GM21381 (cell line): ENCODE data around the gene TMEM185A.
"Not testable (repeated sequence)": the region's sequence is repeated elsewhere in the genome, so short reads cannot be mapped to it uniquely, and the experiment has no call there.

ENCODE experiments used
- ATAC-seq: cut with Tn5 transposase; IDR thresholded peaks from one replicate; pipeline ENCODE4 v1.9.1; 2021; ENCODE audit warnings: mild to moderate bottlenecking, moderate library complexity; ENCODE audit not compliant: unreplicated experiment

TMEM185A gene

DNA sequence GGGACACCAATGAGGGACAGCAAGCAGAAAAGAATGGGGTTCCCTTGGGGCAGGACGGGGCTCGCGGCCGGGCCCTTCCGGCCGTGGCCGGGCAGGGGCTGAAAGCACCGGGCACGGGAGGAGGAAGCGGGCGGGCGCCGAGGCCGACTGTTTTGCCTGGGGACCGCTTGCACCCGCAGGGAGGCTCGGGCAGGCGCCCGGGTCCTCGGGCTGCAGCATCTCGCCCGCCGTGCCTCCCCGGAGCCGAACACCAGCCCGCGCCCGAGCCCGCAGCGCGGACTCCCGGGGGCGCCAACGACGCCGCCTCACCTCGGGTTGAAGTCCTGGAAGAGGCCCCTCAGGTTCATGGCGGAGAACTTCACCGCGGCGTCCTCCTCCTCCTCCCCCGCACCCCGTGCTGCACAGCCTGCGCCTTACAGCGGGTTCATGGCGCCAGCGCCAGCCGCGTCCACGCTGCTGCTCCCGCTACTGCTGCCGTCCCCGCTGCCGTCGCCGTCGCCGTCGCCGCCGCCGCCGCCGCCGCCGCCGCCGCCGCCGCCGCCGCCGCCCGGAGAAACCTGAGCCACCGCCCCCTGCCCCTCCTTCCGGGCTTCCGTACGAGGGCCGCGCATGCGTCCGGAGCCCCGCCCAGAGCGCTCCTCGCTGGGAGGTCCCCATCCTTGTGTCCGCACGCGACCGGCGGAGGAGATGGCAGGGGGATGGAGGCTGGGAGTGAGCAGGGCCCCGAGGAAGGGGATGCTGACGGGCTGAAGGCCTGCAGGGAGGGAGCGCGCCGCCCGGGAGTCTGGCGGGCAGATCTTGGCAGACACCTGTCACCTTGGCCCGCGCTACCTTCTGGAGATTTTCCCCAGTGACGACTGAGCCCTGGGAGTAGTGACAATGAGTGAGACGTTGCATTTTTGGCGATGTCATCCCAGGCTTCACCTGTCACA, at the start of gene TMEM185A:
Gene TMEM185A (minus strand): TSS at position 559 of the 932 bp plus-strand sequence. CDS start 212 bp downstream, at position 347.
- peak; percentile 89 for ATAC-seq

DNA sequence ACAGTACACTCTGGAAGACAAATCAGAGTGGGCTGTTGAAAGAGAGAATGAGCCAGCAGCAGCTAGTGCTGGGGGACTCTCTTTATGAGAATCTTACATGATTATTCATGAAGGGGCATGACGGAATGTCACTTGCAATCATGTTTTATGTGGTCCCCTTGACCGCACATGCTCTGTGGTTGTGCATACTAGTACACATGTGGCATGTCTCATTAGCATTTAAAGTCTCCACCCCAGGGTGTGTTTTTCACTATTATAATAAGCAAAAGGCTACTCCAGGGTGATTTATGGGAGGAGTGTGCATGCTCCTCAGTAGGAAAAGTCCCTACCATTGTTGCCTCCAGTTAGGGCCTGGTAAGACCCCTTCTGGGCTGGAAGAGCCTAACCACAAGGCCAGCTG, 49.6 kb upstream of the TMEM185A start:
- ATAC-seq = no peak

DNA sequence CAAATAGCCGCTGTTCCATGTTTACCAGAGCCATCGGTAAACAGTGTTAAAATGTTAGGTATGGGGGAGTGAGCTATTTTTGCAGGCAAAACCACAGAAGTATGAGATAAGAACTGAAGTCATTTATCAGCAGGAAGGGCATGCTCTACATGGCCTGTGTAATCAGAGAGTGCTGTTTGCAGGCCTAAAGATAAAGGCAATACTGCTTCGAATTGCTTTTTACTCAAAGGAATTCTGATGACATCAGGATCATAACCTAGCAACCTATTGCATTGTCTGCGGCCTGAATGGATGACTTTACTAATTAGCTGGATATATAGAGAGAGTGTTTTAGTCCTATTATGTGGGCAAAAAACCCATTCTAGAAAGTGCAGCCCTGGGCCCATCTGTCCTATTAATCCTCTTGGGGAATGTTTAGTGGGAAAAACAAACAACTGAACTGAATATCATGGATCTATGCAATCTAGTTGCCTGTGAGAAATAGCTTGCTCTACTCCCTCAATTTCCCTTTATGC, 47.6 kb upstream of the TMEM185A start:
- not testable (repeated sequence) for ATAC-seq

DNA sequence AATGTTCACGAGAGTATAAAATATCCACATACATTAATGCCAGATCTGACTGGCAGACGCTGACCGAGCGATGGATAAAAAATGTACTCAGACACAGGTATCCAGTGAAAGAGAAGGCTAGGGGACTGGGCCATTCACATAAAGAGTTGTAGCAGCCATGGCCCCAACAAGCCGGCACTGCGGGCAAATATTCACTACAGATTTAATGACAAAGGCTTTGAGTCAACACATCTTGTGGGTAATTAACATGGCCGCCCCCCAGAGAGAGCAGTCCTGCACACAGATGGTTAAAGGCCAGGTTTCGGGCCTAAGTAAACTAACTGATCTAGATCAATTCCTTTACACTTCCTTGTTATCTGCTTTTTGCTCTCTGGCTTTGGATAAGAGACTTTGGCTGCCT, 44.0 kb upstream of the TMEM185A start:
- not testable (repeated sequence) for ATAC-seq

DNA sequence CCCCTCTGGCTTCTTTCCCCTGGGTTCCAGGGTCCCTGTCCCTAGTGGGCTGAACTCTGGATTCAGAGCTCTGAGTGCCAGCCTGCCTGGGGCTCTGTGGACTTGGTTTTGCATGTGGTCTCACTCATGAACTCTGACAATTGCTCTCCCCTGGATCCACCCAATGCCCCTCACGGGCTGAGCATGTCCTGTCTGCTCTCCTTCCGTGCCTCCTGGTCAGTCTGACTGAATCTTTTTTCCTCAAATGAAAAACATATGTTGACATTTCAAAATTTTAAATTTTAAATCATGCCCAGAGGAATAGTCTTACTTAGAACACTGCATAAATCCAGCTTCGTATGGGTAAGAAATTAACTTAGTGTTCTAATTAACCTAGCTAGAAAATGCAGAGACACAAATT, 43.5 kb upstream of the TMEM185A start:
- ATAC-seq = not testable (repeated sequence)

DNA sequence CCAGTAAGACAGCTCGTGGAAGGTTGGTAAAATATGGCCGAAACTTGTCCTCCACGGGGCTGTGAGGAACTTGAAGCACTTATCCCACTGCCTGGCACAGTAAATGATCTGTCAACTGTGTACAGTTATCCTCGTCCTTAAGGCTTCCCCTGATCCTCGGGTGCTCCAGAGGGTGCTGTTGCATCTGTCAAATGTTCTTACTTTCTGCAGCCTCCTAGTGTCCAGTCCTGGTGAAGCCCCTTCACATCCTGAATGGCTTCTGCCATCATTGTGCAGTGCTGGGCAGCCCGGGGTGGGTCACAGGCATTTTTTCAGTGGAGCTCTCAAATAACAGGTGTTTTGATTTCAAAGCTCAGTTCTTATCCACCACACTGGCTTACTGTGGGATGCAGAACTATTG, 29.0 kb upstream of the TMEM185A start:
- ATAC-seq = not testable (repeated sequence)

DNA sequence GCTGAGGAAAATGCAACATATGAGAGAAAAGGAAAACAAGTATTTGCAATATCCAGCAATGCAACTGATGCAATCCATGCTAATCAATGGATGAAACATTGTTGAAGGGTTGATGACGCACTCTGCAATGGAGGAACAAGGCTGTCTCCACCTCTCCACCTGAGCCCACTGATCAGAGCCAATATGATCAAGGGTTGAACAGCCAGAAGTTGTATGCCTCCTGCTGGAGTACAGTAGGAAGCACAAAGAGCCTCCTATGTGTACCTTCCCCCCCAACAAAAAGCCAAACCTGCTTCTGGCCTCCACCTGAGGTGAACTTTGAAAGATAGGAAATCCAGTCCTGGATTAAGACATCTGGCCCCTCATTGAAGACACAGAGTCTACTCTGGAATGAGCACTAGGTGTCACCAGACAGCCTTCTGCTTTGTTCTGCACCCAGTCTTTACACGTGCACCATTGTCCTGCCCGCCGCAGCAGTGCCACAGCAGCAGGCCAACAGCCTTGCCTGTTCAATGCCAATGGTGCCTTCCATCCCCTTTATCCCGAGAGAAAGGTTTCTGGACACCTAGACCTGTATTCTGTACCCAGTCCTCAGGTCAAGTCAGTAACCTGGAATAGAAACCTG, 24.8 kb upstream of the TMEM185A start:
- not testable (repeated sequence) for ATAC-seq

DNA sequence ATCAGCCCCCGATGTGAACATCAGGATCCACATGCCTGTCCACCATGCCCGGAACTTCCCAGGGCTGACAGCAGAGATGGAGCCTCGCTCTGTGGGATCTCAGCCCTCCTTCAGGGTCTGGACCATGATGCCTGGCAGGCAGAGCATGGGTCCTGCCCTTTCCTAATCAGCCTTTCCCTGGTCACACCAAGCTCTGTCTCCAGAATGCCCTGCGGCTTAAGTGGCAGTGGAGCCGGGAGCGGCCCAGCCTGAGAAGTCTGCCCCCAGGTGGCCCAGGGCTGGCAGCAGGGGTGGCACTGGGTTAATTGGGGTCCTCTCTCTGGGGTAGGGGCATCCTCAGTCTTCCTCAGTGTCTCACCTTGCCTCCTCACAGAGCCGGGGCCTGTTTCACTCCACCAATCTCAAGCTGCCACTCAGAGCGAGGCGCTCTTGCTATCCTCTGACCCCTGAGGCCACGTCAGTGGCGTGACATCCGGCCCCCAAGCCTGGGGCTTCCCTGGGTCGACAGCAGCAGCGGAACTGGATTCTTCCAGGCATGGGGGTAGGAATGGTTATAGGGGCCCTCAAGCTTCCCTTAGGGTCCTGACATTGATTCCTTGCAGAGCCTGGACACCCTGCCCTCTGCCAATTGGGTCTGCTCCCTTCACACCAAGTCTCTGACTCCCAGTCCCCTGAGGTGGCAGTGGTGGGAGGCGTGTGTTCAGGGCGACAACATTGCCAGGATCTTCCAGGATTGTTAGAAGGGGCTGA, 20.8 kb upstream of the TMEM185A start:
- no peak for ATAC-seq

DNA sequence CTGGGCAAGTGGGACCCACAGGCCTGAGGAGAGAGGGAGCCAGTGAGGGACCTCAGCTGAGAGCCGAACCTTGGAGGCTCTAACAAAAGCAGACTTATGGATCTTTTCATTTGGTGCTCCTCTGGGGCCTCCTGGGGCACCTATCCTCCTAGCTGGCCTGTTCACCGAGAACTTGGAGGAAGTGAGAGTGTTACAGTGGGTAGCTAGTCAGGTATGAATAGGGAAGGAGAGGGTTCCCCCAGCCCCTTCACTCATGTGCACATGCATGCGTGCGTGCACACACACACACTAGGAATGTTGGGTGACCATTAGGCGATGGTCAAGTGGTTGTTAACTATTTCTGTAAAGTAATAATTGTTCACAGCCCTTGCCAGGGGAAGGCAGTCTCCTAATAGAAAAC, 18.6 kb upstream of the TMEM185A start:
- peak; percentile 58 for ATAC-seq

DNA sequence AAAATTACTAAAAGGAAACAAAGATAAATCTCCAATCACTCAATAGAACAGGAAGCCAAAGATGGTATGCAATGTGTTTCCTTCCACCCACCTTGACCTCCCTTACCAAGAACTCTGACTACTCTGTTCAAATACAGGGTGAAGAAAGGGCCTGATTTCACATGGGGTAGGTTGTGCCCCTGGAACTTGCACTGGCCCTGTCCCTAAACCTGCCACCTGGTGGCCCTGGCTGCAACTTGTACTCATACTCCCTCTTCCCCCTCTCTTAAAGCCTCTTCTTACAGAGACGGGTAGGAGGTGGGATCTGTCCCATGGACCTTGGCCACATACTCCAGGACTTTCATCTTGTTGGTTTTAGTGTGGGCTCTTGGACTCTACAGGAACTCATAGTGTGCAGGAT, 17.3 kb upstream of the TMEM185A start:
- ATAC-seq = no peak

DNA sequence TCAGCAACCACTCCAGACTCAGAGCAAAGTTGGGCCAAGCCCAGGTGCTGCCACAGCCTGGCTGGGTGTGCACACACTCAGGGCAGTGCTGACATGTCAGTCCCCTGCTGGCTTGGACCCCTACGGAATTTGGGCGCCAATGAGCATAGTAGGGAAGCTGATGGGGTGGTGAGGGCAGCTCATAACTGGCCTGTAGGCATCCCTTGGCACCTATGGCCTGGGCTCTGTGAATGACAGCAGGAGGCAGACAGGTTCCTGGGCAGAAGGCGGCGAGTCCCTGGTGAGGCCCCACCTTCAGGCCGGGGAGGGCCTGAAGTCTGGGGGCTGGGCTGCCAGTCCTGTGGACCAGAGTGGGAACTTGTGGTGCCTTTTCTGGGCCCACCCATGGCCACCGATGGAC, 15.9 kb upstream of the TMEM185A start:
- ATAC-seq = no peak

DNA sequence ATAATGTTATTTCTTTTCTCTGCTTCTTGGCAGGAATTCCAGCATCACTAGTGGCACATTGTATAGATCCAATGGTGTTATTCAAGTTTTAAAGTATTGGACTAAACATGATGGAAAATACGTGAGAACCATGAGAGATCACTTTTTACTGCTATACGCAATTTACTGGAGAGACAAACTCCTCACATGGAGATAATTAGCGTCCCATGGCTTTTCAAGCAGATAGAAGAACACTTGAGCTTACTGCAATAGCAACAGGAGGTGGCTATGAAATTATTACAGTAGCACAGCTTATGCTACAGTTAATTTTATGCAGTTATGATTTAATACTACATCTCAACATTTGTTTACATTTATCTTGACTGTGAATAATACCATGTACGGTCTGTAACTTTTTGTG, 11.9 kb upstream of the TMEM185A start:
- ATAC-seq = no peak

DNA sequence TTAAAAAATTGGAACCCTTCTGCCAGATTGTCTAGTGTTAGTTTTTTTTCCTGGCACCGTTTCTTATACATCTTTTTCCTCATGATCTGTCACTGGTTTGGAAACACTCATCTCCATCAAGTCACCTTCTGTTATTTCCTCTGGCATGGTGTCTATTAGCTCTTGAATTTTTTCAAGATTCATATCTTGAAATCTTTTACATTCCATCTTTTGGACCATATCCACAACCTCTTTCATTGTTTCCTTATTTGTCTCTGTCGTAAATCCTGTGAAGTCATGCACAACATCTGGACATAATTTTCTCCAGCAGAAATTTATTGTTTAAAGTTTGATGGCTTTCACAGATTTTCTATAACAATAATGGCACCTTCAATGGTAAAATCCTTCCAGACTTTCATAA, 10.2 kb upstream of the TMEM185A start:
- no peak for ATAC-seq

DNA sequence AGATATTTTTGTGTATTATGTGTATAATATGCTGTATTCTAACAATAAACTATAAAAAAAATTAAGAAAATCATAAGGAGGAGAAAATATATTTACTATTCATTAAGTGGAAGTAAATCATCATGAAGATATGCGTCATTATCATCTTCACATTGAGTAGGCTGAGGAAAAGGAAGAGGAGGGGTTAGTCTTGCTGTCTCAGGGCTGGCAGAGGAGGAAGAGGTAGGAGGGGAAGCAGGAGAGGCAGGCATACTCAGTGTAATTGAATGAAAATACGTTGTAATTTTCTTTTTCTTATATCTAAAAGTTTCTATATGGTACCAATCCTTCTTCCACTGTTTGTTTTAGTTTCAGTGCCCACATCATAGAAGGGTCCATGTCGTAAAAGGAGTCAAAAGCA, 9.8 kb upstream of the TMEM185A start:
- no peak for ATAC-seq

DNA sequence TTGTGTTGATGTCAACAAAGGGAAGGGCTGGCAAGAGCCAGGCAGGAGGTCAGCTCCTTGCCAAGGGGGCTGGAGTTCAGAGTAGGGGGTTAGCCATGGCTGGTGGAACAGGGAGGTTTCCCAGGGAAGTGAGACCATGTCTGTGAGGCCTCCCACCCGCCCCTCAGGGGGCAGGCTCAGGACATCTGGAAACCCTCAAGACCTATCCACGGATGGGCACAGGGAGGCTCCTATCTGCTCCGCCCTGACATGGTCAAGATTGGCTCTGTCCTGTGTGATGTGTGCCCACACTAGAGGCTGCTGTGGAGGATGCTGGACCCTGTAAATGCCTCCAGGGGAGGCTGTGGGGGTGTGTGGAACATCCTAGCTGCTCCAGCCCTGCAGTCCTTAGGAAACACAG, 8.0 kb upstream of the TMEM185A start:
- no peak for ATAC-seq

DNA sequence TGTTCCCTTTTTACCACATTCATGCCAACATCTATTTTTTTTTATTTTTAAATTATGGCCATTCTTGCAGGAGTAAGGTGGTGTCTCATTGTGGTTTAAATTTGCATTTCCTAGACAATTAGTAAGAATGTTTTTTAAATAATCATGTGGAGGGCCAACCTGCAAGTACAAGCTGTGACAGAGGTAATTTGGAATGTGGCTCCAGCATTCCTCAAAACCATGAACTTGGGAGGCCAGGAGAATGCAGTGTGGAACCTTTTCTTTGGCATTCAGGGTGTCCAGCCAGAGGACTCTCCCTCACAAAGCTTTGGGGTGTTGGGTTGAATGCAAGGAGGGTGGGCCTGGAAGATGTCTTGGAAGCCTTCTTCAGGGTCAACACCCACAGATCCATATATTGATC, 7.3 kb upstream of the TMEM185A start:
- no peak for ATAC-seq

DNA sequence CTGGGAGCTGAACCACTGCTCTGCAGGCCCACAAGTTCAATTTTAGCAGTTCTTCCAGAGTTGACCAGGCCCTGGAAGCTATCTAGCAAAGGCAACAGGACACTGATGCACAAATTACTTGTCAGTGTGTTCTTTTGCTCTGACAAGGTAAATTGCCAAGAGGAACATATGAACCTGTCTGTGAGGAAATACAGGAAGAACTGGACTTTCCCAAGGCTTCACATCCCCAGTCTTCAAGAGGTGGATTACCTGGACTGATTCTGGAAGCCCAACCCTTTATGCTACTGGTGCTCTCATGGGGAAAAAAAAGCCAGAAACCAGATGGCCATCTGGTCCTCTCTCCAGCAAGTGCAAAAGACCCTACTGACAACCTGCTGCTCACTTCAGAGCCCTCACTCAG, 1.9 kb upstream of the TMEM185A start:
- ATAC-seq = no peak

DNA sequence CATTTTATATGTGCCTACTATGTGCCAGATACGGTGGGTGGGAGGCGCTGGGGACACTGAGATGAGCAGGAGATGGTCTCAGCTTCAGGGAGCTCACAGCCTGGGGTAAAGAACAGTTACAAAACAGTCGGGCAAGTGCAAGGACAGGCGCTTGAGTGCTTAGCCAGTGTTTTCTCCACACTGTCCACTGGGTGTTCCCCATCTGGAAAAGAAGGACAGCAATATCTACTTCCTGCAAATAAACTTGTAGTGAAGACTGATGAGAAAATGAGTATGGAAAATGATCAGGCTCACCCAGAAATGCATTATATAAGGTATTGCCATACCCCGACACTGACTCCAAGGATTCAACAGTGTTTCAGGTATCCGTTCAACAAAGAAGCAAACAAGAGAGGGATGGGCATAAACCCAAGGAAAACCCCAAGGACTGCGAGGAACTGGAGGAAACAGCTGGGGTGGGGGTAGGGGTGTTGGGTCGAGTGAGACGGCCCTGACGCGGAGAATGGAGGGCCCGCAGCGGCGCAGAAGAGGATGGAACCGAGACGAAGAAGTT, 835 bp downstream of the TMEM185A start:
- no peak for ATAC-seq

DNA sequence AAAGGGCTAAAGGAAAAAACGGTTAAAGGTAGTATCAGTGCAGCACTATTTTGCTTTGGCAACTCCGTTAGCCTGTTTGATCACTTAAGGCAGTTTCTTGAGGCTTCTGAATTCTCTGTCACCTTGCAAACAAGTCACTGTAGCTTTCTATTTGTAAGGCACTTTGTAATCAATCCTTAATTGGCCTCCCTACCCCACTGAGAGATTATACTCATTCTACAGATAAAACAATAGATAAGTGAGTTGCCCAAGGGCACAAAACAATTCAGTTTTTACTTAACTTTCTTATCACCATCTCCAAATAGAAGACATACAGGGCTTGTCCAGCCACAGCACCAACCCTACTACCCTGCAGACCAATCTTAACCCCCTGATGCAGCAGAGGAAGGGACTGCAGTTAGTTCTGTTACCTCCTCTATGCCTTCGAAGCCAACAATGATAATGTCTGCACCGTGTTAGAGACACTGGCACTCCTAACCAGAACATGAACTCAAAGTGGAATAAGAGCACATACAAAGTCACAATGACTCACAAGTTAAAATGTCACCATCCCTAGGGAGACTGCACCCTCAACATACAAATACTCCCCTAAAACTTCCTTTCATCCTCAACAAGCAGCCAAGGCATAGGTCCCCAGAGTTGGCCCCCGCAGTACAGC, 1.7 kb downstream of the TMEM185A start:
- no peak for ATAC-seq

DNA sequence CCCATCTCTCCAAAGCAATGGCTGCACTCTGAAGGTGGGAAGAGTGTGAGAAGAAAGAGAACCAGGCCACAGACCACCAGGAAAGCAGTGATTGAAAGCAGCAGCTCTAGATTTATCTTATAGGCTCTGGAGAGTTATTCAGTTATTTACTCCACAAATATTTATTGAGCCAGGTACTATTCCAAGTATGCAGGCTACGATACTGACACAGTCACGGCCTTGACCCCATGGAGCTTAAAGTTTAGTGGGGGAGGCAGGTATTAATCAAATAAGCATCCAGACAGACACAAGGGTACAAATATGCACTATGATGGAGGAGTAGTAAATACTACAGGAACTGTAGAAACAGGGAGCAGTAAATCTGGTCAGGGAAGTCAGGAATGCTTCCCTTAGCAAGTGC, 2.8 kb downstream of the TMEM185A start:
- no peak for ATAC-seq

DNA sequence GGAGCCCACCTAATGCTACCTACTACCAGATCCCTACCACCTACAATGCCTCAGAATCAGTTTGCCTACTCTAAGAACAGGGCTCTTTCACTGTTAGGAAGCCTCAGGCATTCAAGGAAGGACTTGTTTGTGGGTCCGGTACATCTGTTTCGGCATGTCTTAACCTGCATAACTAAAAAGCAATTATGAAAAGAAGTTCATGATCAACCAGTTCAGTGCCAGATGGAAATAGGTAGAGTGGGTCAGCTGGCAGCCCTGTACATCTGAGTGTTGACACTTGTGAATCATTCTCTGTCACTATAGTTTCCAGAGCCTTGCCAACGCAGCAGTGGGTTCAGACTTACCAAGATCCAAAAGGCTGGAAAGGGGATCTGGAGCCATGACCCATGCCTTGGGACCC, 3.3 kb downstream of the TMEM185A start:
- ATAC-seq = no peak
